ENCODE measurements around the gene EPB41L4B.

The EPB41L4B gene

GRCh38 chr9:109323771-109324170 is 2.9 kb upstream of the EPB41L4B start:
- Histone ChIP-seq H3K9me3 (ENCODE audit: control insufficient read depth, low read length) (no peaks in the 10 kb centered on the region), H3K27ac (ENCODE audit: insufficient read depth, low read length, poor library complexity, severe bottlenecking) (no peak overlapping the region), H3K36me3 (ENCODE audit: control insufficient read depth, insufficient read depth, low read length) (no peaks in the 10 kb centered on the region), H3K4me1 (ENCODE audit: control insufficient read depth, insufficient read depth, low read length, poor library complexity, severe bottlenecking) (peaks cover 10% of the 10 kb centered on the region), H3K27me3 (replicated peaks; ENCODE audit: control insufficient read depth, insufficient read depth, low read length, poor library complexity, severe bottlenecking) (peaks cover 21% of the 10 kb centered on the region), H3K4me3 (ENCODE audit: insufficient read depth, low read depth, low read length, poor library complexity, severe bottlenecking) (no peak overlapping the region)
- no peak for DNase-seq

- H3K4me3 ChIP-seq (ENCODE audit: insufficient read depth, low read depth, low read length, poor library complexity, severe bottlenecking) = no peak overlapping the region
- H3K27ac ChIP-seq (ENCODE audit: insufficient read depth, low read length, poor library complexity, severe bottlenecking) = no peak overlapping the region
- no peaks in the 10 kb centered on the region for H3K36me3 ChIP-seq (ENCODE audit: control insufficient read depth, insufficient read depth, low read length)
- H3K9me3 ChIP-seq (ENCODE audit: control insufficient read depth, low read length) = no peaks in the 10 kb centered on the region
- DNase-seq = no peak
- peaks cover 34% of the 10 kb centered on the region for H3K27me3 ChIP-seq (replicated peaks; ENCODE audit: control insufficient read depth, insufficient read depth, low read length, poor library complexity, severe bottlenecking)
- H3K4me1 ChIP-seq (ENCODE audit: control insufficient read depth, insufficient read depth, low read length, poor library complexity, severe bottlenecking) = peaks cover 10% of the 10 kb centered on the region
Measured at GRCh38 chr9:109321727-109322126, 868 bp upstream of the EPB41L4B start.

- peaks cover 10% of the 10 kb centered on the region for H3K4me1 ChIP-seq (ENCODE audit: control insufficient read depth, insufficient read depth, low read length, poor library complexity, severe bottlenecking)
- no peaks in the 10 kb centered on the region for H3K36me3 ChIP-seq (ENCODE audit: control insufficient read depth, insufficient read depth, low read length)
- no peaks in the 10 kb centered on the region for H3K9me3 ChIP-seq (ENCODE audit: control insufficient read depth, low read length)
- DNase-seq = no peak
- H3K27me3 ChIP-seq (replicated peaks; ENCODE audit: control insufficient read depth, insufficient read depth, low read length, poor library complexity, severe bottlenecking) = peaks cover 34% of the 10 kb centered on the region
- no peak overlapping the region for H3K27ac ChIP-seq (ENCODE audit: insufficient read depth, low read length, poor library complexity, severe bottlenecking)
- H3K4me3 ChIP-seq (ENCODE audit: insufficient read depth, low read depth, low read length, poor library complexity, severe bottlenecking) = no peak overlapping the region
Measured at GRCh38 chr9:109320331-109320741, 523 bp downstream of the EPB41L4B start.

- Histone ChIP-seq H3K27ac (ENCODE audit: insufficient read depth, low read length, poor library complexity, severe bottlenecking) (no peak overlapping the region), H3K36me3 (ENCODE audit: control insufficient read depth, insufficient read depth, low read length) (no peaks in the 10 kb centered on the region), H3K4me3 (ENCODE audit: insufficient read depth, low read depth, low read length, poor library complexity, severe bottlenecking) (no peak overlapping the region), H3K27me3 (replicated peaks; ENCODE audit: control insufficient read depth, insufficient read depth, low read length, poor library complexity, severe bottlenecking) (peaks cover 34% of the 10 kb centered on the region), H3K4me1 (ENCODE audit: control insufficient read depth, insufficient read depth, low read length, poor library complexity, severe bottlenecking) (peaks cover 10% of the 10 kb centered on the region), H3K9me3 (ENCODE audit: control insufficient read depth, low read length) (no peaks in the 10 kb centered on the region)
- DNase-seq = no peak
Measured at GRCh38 chr9:109319626-109320241, 1.1 kb downstream of the EPB41L4B start.

GRCh38 chr9:109319017-109319625 is 1.7 kb downstream of the EPB41L4B start:
- H3K36me3 ChIP-seq (ENCODE audit: control insufficient read depth, insufficient read depth, low read length) = no peaks in the 10 kb centered on the region
- H3K27me3 ChIP-seq (replicated peaks; ENCODE audit: control insufficient read depth, insufficient read depth, low read length, poor library complexity, severe bottlenecking) = peaks cover 34% of the 10 kb centered on the region
- H3K9me3 ChIP-seq (ENCODE audit: control insufficient read depth, low read length) = no peaks in the 10 kb centered on the region
- H3K4me1 ChIP-seq (ENCODE audit: control insufficient read depth, insufficient read depth, low read length, poor library complexity, severe bottlenecking) = peaks cover 10% of the 10 kb centered on the region
- H3K27ac ChIP-seq (ENCODE audit: insufficient read depth, low read length, poor library complexity, severe bottlenecking) = no peak overlapping the region
- DNase-seq = no peak
- H3K4me3 ChIP-seq (ENCODE audit: insufficient read depth, low read depth, low read length, poor library complexity, severe bottlenecking) = no peak overlapping the region

- peaks cover 38% of the 10 kb centered on the region for H3K27me3 ChIP-seq (replicated peaks; ENCODE audit: control insufficient read depth, insufficient read depth, low read length, poor library complexity, severe bottlenecking)
- no peaks in the 10 kb centered on the region for H3K36me3 ChIP-seq (ENCODE audit: control insufficient read depth, insufficient read depth, low read length)
- no peak overlapping the region for H3K4me3 ChIP-seq (ENCODE audit: insufficient read depth, low read depth, low read length, poor library complexity, severe bottlenecking)
- DNase-seq = no peak
- peaks cover 10% of the 10 kb centered on the region for H3K4me1 ChIP-seq (ENCODE audit: control insufficient read depth, insufficient read depth, low read length, poor library complexity, severe bottlenecking)
- no peak overlapping the region for H3K27ac ChIP-seq (ENCODE audit: insufficient read depth, low read length, poor library complexity, severe bottlenecking)
- no peaks in the 10 kb centered on the region for H3K9me3 ChIP-seq (ENCODE audit: control insufficient read depth, low read length)
Measured at GRCh38 chr9:109317979-109318741, 2.7 kb downstream of the EPB41L4B start.

- H3K27ac ChIP-seq (ENCODE audit: insufficient read depth, low read length, poor library complexity, severe bottlenecking) = no peak overlapping the region
- H3K36me3 ChIP-seq (ENCODE audit: control insufficient read depth, insufficient read depth, low read length) = no peaks in the 10 kb centered on the region
- H3K4me3 ChIP-seq (ENCODE audit: insufficient read depth, low read depth, low read length, poor library complexity, severe bottlenecking) = no peak overlapping the region
- DNase-seq = no peak
- peaks cover 38% of the 10 kb centered on the region for H3K27me3 ChIP-seq (replicated peaks; ENCODE audit: control insufficient read depth, insufficient read depth, low read length, poor library complexity, severe bottlenecking)
- peaks cover 10% of the 10 kb centered on the region for H3K4me1 ChIP-seq (ENCODE audit: control insufficient read depth, insufficient read depth, low read length, poor library complexity, severe bottlenecking)
- H3K9me3 ChIP-seq (ENCODE audit: control insufficient read depth, low read length) = no peaks in the 10 kb centered on the region
Measured at GRCh38 chr9:109317311-109317978, 3.4 kb downstream of the EPB41L4B start.

- peaks cover 10% of the 10 kb centered on the region for H3K4me1 ChIP-seq (ENCODE audit: control insufficient read depth, insufficient read depth, low read length, poor library complexity, severe bottlenecking)
- H3K27me3 ChIP-seq (replicated peaks; ENCODE audit: control insufficient read depth, insufficient read depth, low read length, poor library complexity, severe bottlenecking) = peaks cover 30% of the 10 kb centered on the region
- no peaks in the 10 kb centered on the region for H3K9me3 ChIP-seq (ENCODE audit: control insufficient read depth, low read length)
- no peak for DNase-seq
- no peak overlapping the region for H3K4me3 ChIP-seq (ENCODE audit: insufficient read depth, low read depth, low read length, poor library complexity, severe bottlenecking)
- H3K27ac ChIP-seq (ENCODE audit: insufficient read depth, low read length, poor library complexity, severe bottlenecking) = no peak overlapping the region
- no peaks in the 10 kb centered on the region for H3K36me3 ChIP-seq (ENCODE audit: control insufficient read depth, insufficient read depth, low read length)
Measured at GRCh38 chr9:109316207-109316640, 4.6 kb downstream of the EPB41L4B start.

GRCh38 chr9:109315480-109316206 is 5.2 kb downstream of the EPB41L4B start:
- no peak for DNase-seq
- H3K27me3 ChIP-seq (replicated peaks; ENCODE audit: control insufficient read depth, insufficient read depth, low read length, poor library complexity, severe bottlenecking) = peaks cover 28% of the 10 kb centered on the region

More at GRCh38 chr9:109315480-109316206, 5.2 kb downstream of the EPB41L4B start:
- Histone ChIP-seq H3K9me3 (ENCODE audit: control insufficient read depth, low read length) (no peaks in the 10 kb centered on the region), H3K27ac (ENCODE audit: insufficient read depth, low read length, poor library complexity, severe bottlenecking) (no peak overlapping the region), H3K4me3 (ENCODE audit: insufficient read depth, low read depth, low read length, poor library complexity, severe bottlenecking) (no peak overlapping the region), H3K4me1 (ENCODE audit: control insufficient read depth, insufficient read depth, low read length, poor library complexity, severe bottlenecking) (peaks cover 10% of the 10 kb centered on the region), H3K36me3 (ENCODE audit: control insufficient read depth, insufficient read depth, low read length) (no peaks in the 10 kb centered on the region)
